GM20431 (cell line): ENCODE measurements around the gene PEX11B.

ENCODE experiments used
- in situ Hi-C: fragments of 300-500 bp; cut with MseI, MboI; formaldehyde crosslinking; loops from one replicate; pipeline ENCODE4 v1.15.0; 2020; ENCODE audit warnings: low sequenced_read_pairs; ENCODE audit not compliant: unreplicated experiment

The PEX11B gene

GRCh38 chr1:145918144-145918991, at the start of gene PEX11B:
Gene PEX11B (minus strand): TSS chr1:145918717. CDS start chr1:145918688, 29 bp downstream.
- in situ Hi-C loops, result no loop called here

GRCh38 chr1:145967288-145967687, 48.8 kb upstream of the PEX11B start:
- in situ Hi-C loops, result no loop called here

GRCh38 chr1:145965119-145965744, 46.7 kb upstream of the PEX11B start:
- in situ Hi-C loops, result no loop called here

GRCh38 chr1:145964328-145965118, 46.0 kb upstream of the PEX11B start, which contains the start of the genes ANKRD34A and POLR3GL:
Gene ANKRD34A (minus strand): TSS chr1:145964575. CDS start chr1:145961759, 2,816 bp downstream.
Gene POLR3GL (plus strand): TSS chr1:145964690. CDS start chr1:145974866, 10,176 bp downstream.
- in situ Hi-C loops, result no loop called here

- in situ Hi-C loops, result no loop called here
These were observed 44.9 kb upstream of the PEX11B start for GRCh38 chr1:145963265-145964019.

- in situ Hi-C loops, result no loop called here
These were observed 43.9 kb upstream of the PEX11B start for GRCh38 chr1:145962157-145963102.

GRCh38 chr1:145961425-145962156, 43.1 kb upstream of the PEX11B start:
- in situ Hi-C loops, result no loop called here

- in situ Hi-C loops, result no loop called here
These were observed 42.5 kb upstream of the PEX11B start for GRCh38 chr1:145961109-145961424.

GRCh38 chr1:145960468-145961108, 42.1 kb upstream of the PEX11B start:
- in situ Hi-C loops, result no loop called here

GRCh38 chr1:145959957-145960467, 41.5 kb upstream of the PEX11B start:
- in situ Hi-C loops, result no loop called here

- in situ Hi-C loops, result no loop called here
These were observed 40.8 kb upstream of the PEX11B start for GRCh38 chr1:145959333-145959732.

- in situ Hi-C loops, result no loop called here
These were observed 40.2 kb upstream of the PEX11B start for GRCh38 chr1:145958734-145959133.

GRCh38 chr1:145957443-145958319, 39.2 kb upstream of the PEX11B start, which contains the start of gene LIX1L:
Gene LIX1L (minus strand): TSS chr1:145958017. CDS start chr1:145957927, 90 bp downstream.
- in situ Hi-C loops, result no loop called here

- in situ Hi-C loops, result no loop called here
These were observed 38.4 kb upstream of the PEX11B start for GRCh38 chr1:145956781-145957442.

- in situ Hi-C loops, result no loop called here
These were observed 37.8 kb upstream of the PEX11B start for GRCh38 chr1:145956361-145956760.

- in situ Hi-C loops, result no loop called here
These were observed 36.9 kb upstream of the PEX11B start for GRCh38 chr1:145955436-145955835.
